Heart right ventricle (tissue), 16 donors: Measurements from ENCODE around the gene DTD1. TPM values are rescaled to one million over a fixed set of nuclear protein-coding genes. Genes with fewer than 3 reads are reported as not detected.

Experiments used
- ATAC-seq, 8 donors: fragments of 200-7000 bp; cut with Tn5 transposase; one replicate each; pipeline ENCODE4 v1.9.1; 2020; ENCODE audit warnings: mild to moderate bottlenecking in 8 of 8, moderate library complexity in 8 of 8, moderate number of reproducible peaks in 1 of 8
- DNase-seq, 2 donors: peaks; one replicate each; pipeline ENCODE4 v3.0.0-alpha.2; 2020
- H3K27ac ChIP-seq, 10 donors: fragments of 200-600 bp; sonication (generic) in 2 of 10; one replicate each; pipeline versions ENCODE4 v1.5.0 to v1.8.0; 2020 to 2022; ENCODE audit warnings: mild to moderate bottlenecking in 3 of 10
- H3K27me3 ChIP-seq, 7 donors: fragments of 200-600 bp; one replicate each; pipeline ENCODE4 v1.8.0; 2021 to 2022; ENCODE audit warnings: mild to moderate bottlenecking in 2 of 7
- H3K36me3 ChIP-seq, 9 donors: fragments of 200-600 bp; sonication (generic) in 1 of 9; one replicate each; pipeline versions ENCODE4 v1.5.0 to v1.8.0; 2020 to 2022; ENCODE audit warnings: mild to moderate bottlenecking in 2 of 9
- H3K4me1 ChIP-seq, 9 donors: fragments of 200-600 bp; sonication (generic) in 1 of 9; one replicate each; pipeline versions ENCODE4 v1.5.0 to v1.8.0; 2020 to 2022; ENCODE audit warnings: mild to moderate bottlenecking in 4 of 9
- H3K4me3 ChIP-seq, 10 donors: fragments of 200-600 bp; sonication (generic) in 2 of 10; one replicate each; pipeline versions ENCODE4 v1.5.0 to v1.8.0; 2020 to 2022; ENCODE audit warnings: mild to moderate bottlenecking in 7 of 10, moderate library complexity in 2 of 10
- H3K9me3 ChIP-seq, 11 donors: fragments of 200-600 bp in 10 of 11; sonication (generic) in 2 of 11; one replicate each; pipeline versions ENCODE4 v1.5.0 to v1.8.0; 2013 to 2022; ENCODE audit warnings: mild to moderate bottlenecking in 2 of 11, control low read depth in 1 of 11, moderate library complexity in 1 of 11
- WGBS, 2 donors: extraction: QIAGEN DNeasy Blood & Tissue Kit; methylation state at CpG; one replicate each; pipeline ENCODE4 v1.1.7; 2013; ENCODE audit warnings: inconsistent platforms in 1 of 2; 5-methylcytosine and 5-hydroxymethylcytosine counted together
- intact Hi-C, 10 donors: fragments of 100-400 bp; cut with DNase I; formaldehyde crosslinking; loops; one replicate each; pipeline versions ENCODE4 v1.11.1 to v1.14.2; 2022
- polyA plus RNA-seq, 2 donors: library from polyadenylated mRNA; stranded (reverse); fragments of 200-250 nt; gene quantifications; one replicate each; pipeline ENCODE4 v1.2.3, GENCODE V29; 2013
- total RNA-seq, 10 donors: library from RNA; stranded (reverse); fragmentation: NEBNext Ultra II Directional in 3 of 10; extraction: Animal tissue kit (Norgen Biotek cat#: 25700) in 3 of 10; gene quantifications; one replicate each; pipeline versions ENCODE4 v1.2.1 to v1.2.4, GENCODE V29; 2021 to 2023
- TF ChIP-seq, protein P1 (sequence below), 9 donors: fragments of 200-600 bp; sonication (generic) in 2 of 9; IDR thresholded peaks; one replicate each; pipeline versions ENCODE4 v1.5.0 to v1.8.0; 2021 to 2022; ENCODE audit warnings: antibody characterized with exemption in 9 of 9, mild to moderate bottlenecking in 5 of 9, moderate library complexity in 1 of 9
- donor health status: Arrhythmogenic right ventricular cardiomyopathy.
- donor health status: ischemic (EF 13 %, LVEDD 7.1; RV severe dilation, severe dysfunction).
- donor health status: healthy with polysubstance abuse.
- donor health status: DM: no; HTN: yes; CAD: no.
- donor health status: DM: no; HTN: no; CAD: no.
- donor health status: ischemic (EF 25% LVEDD 6.9; RV normal size, moderate dysfunction).
- donor health status: ischemic (EF 25% LVEDD 5.7; RV mildly dilated, moderate dysfunction).
- donor health status: healthy.
- donor health status: DM: yes; HTN: yes; CAD: no.
- donor health status: Ischemic cardiomyopathy.
- donor health status: ischemic (EF 35%, LVEDD 5.7; RV mildly dilated, moderate dysfunction).
- donor health status: nonischemic (EF 11% LVEDD 7.7; RV severe dilation, severe dysfunction).
- donor health status: DM: yes; HTN: yes; CAD: no.
- donor health status: PGD.
- donor health status: ischemic (EF 29% LVEDD 5.4; RV normal size, mild dysfunction).
- donor health status: nonischemic (EF 23%, LVEDD 6.1; RV moderate dilation, normal function).

Gene DTD1
- total and polyA plus RNA-seq, 12 donors: 5.2 to 31.9 (median 14.3) TPM

DNA sequence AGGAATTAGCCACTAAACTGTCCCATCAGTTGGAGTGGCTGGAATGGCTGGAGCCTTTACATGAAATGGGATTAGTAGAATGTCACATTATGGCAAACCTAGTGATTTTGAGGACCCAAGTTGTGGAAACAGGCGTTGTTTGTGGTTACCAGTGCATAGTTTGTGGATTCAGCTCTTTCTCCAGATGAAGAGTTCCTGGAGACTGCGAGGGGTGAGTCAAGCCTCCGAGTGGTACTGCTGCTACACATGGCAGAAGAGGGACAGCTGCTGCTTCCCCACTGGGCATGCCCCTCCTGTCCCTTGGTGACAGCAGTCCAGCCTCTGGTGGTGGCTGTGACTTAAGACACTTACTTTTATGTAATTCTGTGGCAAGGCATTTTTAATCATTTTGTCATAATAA, 131.6 kb downstream of the DTD1 start:
- intact Hi-C loops: no loop called here
- Histone ChIP-seq H3K9me3 (peaks cover 0 to 11% (median 0%) of the 10 kb centered on the region in 11 donors), H3K27ac (no peak overlapping the region), H3K4me1 (no peaks in the 10 kb centered on the region), H3K36me3 (no peaks in the 10 kb centered on the region), H3K4me3 (no peak overlapping the region), H3K27me3 (no peaks in the 10 kb centered on the region)
- TF ChIP-seq, protein P1, sequence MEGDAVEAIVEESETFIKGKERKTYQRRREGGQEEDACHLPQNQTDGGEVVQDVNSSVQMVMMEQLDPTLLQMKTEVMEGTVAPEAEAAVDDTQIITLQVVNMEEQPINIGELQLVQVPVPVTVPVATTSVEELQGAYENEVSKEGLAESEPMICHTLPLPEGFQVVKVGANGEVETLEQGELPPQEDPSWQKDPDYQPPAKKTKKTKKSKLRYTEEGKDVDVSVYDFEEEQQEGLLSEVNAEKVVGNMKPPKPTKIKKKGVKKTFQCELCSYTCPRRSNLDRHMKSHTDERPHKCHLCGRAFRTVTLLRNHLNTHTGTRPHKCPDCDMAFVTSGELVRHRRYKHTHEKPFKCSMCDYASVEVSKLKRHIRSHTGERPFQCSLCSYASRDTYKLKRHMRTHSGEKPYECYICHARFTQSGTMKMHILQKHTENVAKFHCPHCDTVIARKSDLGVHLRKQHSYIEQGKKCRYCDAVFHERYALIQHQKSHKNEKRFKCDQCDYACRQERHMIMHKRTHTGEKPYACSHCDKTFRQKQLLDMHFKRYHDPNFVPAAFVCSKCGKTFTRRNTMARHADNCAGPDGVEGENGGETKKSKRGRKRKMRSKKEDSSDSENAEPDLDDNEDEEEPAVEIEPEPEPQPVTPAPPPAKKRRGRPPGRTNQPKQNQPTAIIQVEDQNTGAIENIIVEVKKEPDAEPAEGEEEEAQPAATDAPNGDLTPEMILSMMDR (IDR thresholded peaks at IDR 0.05): no peak
- ATAC-seq (no peak), DNase-seq (no peak)
- WGBS, 2 donors: 90 to 95% methylated on average over 3 of the region's 3 CpGs

- Histone ChIP-seq H3K36me3 (no peaks in the 10 kb centered on the region), H3K9me3 (peaks cover 0 to 11% (median 0%) of the 10 kb centered on the region in 11 donors), H3K27me3 (no peaks in the 10 kb centered on the region), H3K27ac (no peak overlapping the region), H3K4me1 (no peaks in the 10 kb centered on the region), H3K4me3 (no peak overlapping the region)
- TF ChIP-seq, protein P1 (IDR thresholded peaks at IDR 0.05): no peak
- 78 to 80% methylated on average over 9 of the region's 9 CpGs for WGBS, 2 donors
- ATAC-seq: peak in 1 of 8 donors; percentile 34
- DNase-seq: no peak
- intact Hi-C loops: no loop called here
These were observed 133.8 kb downstream of the DTD1 start for GRCh38 chr20:18721551-18722115.

DNA sequence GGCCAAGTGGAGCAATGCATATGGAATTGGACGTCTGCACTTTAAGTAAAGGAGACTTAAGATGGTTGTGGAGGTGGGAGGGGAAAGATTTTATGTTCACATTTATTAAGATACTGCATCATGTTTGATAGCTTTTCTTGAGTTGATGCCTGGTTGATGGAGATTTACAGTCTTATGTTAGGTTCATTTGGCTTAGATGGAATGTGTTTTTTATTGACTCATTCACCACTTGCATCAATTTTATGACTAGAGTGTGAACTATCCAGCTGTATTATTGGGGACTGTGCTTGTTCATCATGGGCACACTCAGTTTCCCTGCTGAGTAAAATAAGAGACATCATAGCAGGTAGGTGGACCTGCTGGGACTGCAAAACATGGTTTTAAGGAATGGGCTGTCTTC, 134.5 kb downstream of the DTD1 start:
- peaks cover 0 to under 1% (median 0%) of the 10 kb centered on the region in 9 donors for H3K4me1 ChIP-seq
- intact Hi-C loops: no loop called here
- ATAC-seq: no peak
- WGBS, 2 donors: 86 to 89% methylated on average over 1 of the region's 1 CpG
- DNase-seq: no peak
- no peaks in the 10 kb centered on the region for H3K36me3 ChIP-seq
- no peak overlapping the region for H3K27ac ChIP-seq
- H3K4me3 ChIP-seq: no peak overlapping the region
- no peaks in the 10 kb centered on the region for H3K27me3 ChIP-seq
- peaks cover 0 to 11% (median 0%) of the 10 kb centered on the region in 11 donors for H3K9me3 ChIP-seq
- TF ChIP-seq, protein P1 (IDR thresholded peaks at IDR 0.05): no peak

- no peak overlapping the region for H3K27ac ChIP-seq
- WGBS, 2 donors: 93 to 94% methylated on average over 3 of the region's 3 CpGs
- H3K4me1 ChIP-seq: peaks cover 0 to 15% (median 5%) of the 10 kb centered on the region in 9 donors
- no peaks in the 10 kb centered on the region for H3K36me3 ChIP-seq
- TF ChIP-seq, protein P1 (IDR thresholded peaks at IDR 0.05): no peak
- intact Hi-C loops: no loop called here
- DNase-seq (no peak), ATAC-seq (no peak)
- H3K27me3 ChIP-seq: no peaks in the 10 kb centered on the region
- H3K4me3 ChIP-seq: no peak overlapping the region
- peaks cover 0 to 11% (median 0%) of the 10 kb centered on the region in 11 donors for H3K9me3 ChIP-seq
These were observed 136.2 kb downstream of the DTD1 start for GRCh38 chr20:18724077-18724476.
